NK-92 (cell line): ENCODE measurements around the gene OPHN1.
"Not testable (repeated sequence)": the region's sequence is repeated elsewhere in the genome, so short reads cannot be mapped to it uniquely, and the experiment has no call there.

Source experiments
- DNase-seq: peaks from one replicate; lab custom pipeline; 2025; ENCODE audit not compliant: unreplicated experiment; lab: John Stamatoyannopoulos, UW

The OPHN1 gene

DNA sequence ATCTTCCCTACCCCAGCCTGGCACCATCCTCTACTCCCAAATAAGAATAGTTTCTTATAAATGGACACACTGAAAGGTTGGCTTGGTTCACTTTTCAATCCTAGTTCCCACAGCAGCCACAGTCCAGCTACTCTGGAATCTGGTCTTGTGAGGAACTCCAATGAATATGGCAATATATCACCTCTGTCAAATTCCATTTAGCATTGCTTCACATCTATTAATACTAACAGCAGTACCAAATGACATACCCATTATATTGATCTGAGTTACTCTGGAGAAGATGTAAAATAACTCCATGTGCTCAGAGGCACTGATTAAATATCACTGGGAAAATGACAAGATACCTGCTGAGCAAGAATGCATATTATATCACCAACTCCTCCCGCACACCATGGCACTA lies 8.6 kb downstream of the OPHN1 start:
- no peak for DNase-seq

DNA sequence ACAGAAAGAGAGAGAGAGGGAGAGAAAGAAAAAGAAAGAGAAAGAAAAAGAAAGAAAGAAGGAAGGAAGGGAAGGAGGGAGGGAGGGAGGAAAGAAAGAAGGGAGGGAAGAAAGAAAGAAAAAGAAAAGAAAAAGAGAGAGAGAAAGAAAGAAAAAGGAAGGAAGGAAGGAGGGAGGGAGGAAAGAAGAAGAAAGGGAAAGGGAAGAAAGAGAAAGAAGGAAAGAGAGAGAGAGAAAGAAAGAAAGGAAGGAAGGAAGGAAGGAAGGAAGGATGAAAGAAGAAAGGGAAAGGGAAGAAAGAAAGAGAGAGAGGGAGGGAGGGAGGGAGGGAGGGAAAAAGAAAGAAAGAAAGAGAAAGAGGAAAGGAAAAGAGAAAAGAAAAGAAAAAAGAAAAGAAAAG lies 10.8 kb downstream of the OPHN1 start:
- no peak for DNase-seq

DNA sequence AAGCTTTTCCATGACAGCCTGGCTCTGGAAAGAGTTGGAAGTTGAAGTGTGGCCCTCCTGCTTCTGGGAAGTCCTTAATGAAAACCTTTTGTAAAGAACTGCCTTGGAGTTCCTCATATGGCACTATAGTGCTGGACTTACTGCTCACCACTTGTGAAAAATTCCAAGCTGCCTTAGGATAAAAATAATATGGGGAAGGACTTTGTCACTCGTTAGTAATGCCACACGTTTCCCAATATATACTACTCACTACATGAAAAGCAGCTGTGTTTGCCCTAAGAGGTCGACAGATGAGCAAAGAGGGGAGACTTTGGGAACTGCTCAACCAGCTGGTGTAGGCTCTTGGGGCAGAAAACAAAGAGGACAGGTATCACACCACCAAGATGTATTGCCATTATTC lies 11.7 kb downstream of the OPHN1 start:
- DNase-seq, result no peak

DNA sequence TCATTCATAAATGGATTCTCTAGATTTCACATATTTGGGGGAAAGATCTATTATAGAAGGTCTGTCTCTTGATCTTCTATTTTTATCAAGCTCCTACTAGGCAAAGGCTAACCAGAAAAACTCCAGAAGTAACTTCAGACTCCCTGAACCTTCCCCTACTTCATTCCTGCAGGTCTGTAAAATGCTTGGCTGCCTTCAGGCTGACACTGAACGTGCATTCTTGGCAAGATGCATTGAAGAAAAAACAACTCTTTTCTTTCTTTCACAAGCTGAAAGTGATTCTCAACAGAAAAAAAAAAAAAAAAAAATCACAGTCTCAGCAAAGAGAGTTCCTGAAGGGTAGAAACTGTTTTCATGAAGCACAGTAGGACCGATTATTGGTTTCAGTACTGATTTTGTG lies 12.7 kb downstream of the OPHN1 start:
- DNase-seq, result no peak

DNA sequence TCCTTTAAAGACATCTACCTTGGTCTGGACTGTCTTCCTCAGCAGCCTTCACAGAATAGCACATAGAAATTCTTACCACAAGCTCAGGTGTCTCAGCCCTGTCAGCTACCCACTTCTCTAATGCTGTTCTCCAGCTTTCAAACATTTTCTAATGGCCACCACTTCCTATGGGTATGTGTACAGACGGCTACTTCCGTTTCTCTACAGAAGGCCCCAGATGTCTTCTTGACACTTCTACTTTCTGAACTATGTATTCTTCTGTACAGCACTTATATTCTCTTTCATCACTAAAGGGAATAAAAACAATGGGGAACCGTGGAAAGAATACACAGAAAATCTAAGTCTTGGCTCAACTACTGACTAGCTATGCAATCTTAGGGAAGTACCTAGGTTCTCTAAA lies 13.3 kb downstream of the OPHN1 start:
- DNase-seq, result no peak

DNA sequence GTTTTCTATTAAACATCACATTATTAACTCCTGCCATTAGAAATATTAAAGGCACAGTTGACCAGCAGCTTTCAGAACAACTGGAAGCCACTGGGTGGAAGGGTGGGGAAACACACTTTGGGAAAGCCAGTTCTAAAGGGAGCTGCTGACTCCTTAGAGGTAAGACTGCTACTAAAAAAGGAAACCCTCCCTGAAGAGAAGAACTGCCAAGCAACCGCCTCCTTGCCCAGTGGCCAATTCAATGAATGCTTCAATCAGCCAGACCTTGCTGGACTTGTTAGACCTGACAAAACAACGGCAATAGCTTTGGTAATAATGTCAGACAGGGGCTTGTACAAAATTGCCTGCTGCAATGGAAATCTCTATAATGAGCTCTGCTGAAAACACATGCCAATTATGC lies 15.6 kb downstream of the OPHN1 start:
- no peak for DNase-seq

DNA sequence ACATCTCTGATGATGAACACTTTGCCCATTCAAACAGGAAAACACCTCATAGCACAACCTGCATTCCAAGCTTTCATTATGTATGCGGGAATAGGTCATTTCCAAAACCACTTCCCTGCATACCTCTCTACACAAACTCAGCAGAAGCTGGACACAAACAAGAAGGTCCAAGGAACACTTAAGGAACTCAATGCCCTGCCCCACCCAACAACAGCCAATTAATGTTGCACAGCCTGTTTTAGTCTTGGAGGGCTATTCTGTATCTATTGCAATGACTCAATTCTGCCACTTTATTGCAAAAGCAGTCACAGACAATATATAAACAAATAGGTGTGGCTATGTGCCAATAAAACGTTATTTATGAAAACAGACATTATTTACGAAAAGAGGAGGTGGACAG lies 16.7 kb downstream of the OPHN1 start:
- no peak for DNase-seq

DNA sequence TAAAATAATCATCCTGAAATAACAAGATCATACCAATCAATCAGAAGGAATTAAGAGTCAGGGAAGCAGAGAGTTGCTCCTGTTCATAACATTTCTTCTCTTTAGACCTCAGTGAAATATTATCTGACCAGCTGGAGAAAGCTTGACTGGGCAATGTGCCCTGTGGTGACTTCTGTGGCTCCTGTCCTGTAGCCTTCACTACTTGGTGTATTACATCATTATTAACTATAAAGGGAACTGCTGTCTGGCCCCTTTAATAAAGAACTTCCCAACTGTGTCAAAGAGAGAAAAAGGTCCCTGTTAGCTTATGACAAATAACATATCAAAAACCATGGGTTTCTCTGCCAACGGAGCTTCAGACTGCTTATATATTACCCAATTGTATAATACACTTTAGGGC lies 18.0 kb downstream of the OPHN1 start:
- DNase-seq, result no peak

DNA sequence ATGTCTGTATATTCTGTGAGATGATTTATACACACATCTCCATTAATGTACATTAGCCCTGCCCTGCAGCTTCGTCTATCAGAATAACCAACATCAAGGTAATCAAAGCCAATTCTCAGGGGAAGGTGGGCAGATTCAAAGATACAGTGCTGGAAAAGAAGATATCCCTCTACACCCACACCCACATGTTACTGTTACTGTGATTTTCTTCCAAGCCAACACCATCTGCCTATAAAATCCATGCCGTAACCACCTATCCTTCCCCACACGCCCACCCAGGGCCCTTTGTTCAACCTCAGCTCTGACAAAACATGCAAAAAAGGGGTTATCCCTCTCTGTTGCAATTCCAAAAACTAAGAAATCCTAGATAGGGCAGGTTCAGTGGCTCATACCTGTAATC lies 20.0 kb downstream of the OPHN1 start:
- DNase-seq, result no peak

DNA sequence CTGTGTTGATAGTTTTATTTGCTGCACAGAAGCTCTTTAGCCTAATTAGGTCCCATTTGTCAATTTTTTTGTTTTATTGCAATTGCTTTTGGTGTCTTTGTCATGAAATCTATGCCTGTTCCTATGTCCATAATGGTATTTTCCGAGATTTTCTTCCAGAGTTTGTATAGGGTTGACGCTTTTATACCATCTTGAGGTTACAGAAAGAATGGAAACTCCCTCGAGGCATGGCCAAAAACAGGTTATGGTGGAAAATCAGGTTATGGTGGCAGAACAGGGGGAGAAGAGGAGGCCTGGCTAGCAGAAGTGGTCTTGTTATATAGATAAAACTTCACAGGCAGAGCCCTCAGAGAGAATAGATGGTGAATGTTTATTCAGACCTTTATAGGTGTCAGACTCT lies 21.6 kb downstream of the OPHN1 start:
- DNase-seq, result no peak

DNA sequence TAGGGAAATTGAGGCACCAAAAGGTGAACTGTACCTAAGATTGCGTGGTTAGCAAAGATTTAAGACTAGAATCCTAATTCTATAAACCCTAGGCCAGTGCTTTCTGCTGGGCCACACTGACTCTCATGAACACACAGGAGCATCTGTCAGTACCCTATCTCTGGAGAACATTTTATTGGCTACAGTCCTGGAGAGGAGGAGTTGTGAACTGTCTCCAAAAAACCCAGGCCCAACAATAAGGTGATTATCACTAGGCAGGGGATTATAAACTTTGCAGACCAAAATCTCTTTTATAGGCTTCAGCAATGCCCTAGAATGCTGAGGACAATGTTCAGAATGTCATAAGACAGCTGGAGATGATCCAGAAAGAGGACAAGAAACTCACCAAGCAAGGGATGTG lies 24.1 kb downstream of the OPHN1 start:
- no peak for DNase-seq

DNA sequence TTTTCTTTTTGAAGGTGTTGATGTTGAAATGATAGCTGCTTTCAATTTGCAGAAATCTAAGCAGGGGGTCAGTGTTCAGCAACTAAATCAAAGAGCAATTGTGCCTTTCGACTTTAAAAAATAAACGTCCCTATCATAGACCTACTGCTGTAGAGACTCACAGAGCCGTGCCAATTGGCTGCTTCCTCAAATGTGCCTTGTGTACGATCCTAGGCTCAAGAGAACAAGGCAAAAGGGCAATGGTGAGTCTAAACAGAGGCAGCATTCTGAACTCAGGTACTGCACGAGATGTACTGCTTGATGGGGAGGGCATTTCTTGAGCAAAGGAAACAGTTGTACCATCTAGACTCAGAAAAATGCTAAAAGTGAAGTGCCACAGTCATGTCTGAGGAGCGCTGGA lies 29.8 kb downstream of the OPHN1 start:
- no peak for DNase-seq

DNA sequence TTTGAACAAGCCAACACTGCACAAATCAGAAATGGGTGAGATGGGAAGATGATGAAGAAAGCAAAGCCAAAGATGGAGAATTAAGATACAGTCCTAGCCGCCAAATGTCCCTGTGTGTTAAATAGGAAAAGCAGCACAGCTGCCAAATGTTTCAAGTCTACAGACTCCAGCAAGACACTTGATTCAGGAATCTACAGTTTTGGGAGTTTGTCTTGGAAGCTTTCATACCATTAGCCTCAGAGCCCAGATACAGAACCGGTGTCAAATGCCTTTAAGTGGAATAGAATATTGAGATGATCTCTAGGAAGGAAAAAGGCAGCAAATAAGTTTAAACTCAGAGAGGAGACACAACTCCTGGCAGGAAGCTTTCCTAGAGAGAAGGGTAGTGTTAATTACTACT lies 30.3 kb downstream of the OPHN1 start:
- no peak for DNase-seq

DNA sequence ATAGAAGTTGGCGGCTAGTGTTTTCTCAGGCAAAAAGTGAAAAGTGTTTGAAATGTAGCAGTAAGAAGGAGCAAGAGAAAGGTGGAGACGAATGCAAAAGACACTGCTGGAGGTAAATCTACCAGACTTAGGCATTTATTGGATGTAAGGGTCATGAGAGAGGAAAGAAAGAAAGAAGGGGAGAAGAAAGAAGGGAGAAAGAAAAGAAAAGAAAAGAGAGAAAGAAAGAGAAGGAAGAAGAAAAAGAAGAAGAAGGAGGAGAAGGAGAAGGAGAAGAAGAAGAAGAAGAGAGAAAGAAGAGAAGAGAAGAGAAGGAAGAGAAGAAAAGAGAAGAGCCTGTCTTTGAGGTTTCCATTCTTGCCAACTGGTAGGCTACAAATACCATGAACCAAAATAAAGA lies 31.2 kb downstream of the OPHN1 start:
- no peak for DNase-seq

DNA sequence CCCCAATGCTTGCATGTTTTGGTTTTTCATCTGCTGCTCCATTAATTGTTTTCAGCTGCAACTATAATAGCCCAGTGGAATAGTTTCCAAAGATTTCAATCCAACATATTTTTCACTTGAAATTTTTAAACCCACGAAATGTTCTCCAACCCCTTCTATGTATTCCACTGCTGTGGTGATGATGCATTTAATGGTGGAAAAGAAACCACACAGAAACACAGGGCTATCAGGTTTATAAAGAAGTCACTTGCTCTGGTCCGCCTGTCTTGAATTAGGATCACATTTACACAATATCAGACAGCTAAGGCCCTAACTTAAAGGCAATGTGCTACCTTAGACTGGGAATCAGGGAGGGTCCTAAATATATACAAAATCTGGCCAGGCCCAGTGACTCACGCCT lies 35.0 kb downstream of the OPHN1 start:
- no peak for DNase-seq

DNA sequence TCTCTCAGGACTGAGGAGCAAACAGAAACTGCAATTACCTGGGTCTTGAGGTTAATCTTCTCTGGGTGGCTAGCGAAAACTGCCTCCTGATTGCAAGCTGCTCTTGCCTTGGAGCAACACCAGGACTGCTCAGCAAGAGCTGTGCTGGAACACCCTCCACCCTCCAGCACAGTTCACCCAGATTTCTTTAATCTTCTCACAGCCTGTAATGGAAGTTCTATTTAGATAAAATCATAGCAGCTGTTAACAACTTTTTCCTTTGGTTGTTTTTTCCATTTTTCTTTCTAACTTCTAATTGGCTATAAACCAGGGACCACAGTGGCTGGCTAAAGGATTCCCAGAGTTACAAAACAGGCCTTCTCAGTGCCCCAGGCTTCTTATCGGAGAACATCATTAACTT lies 36.3 kb downstream of the OPHN1 start:
- no peak for DNase-seq

DNA sequence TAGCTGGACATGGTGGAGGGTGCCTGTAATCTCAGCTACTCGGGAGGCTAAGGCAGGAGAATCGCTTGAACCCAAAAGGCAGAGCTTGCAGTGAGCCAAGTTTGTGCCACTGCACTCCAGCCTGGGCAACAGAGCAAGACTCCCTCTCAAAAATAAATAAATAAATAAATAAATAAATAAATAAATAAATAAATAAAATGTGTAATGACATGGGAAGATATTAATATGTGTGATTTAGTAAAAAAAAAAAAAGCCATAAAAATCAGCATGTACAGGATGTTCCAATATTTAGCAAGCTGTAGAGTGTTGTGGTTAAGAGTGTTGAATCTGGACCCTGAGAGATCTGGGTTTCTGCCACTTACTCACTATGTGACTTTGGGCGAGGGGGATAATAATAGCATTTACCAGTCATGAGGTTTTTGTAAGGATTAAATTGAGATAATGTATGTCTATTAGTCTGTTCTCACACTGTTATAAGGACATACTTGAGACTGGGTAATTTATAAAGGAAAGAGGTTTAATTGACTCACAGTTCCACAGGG lies 43.8 kb downstream of the OPHN1 start:
- not testable (repeated sequence) for DNase-seq

DNA sequence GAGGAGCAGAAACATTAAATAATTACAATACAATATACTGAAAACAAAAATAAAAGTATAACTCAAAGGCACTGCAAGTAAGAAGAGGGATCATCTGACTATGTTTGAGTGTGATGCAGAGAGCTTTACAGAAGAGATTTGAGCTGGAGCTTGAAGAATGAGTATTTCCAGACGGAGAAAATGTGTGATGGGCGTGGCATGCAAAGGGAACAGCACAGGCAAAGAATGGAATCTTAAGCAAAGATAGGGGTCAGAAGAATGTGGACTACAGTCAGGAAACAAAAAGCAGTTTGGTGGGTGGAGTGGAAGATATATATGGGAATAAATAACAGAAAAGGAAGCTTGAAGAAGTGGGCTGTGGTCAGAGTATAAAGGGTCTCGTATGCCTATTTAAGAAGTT lies 45.5 kb downstream of the OPHN1 start:
- DNase-seq, result no peak

DNA sequence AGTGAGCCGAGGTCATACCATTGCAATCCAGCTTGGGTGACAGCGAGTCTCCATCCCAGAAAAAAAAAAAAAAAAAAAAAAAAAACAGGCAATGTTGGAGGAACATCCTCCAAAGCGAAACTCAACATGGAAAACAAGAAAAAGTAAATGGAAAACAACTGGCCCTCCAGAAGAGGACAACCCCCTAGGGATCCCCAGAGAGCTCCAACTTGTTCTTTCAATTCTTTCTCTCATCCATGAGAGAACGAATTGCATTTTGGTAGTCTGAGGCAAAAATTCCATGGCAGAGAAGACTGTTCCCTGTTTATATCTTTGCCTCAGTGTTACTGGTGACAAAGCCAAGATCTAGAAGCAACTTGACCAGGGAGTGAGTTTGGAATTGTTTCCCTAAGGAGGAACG lies 49.8 kb downstream of the OPHN1 start:
- DNase-seq, result no peak

DNA sequence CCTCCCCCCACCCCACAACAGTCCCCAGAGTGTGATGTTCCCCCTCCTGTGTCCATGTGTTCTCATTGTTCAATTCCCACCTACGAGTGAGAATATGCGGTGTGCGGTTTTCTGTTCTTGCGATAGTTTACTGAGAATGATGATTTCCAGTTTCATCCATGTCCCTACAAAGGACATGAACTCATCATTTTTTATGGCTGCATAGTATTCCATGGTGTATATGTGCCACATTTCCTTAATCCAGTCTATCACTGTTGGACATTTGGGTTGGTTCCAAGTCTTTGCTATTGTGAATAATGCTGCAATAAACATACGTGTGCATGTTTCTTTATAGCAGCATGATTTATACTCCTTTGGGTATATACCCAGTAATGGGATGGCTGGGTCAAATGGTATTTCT lies 55.7 kb downstream of the OPHN1 start:
- not testable (repeated sequence) for DNase-seq

DNA sequence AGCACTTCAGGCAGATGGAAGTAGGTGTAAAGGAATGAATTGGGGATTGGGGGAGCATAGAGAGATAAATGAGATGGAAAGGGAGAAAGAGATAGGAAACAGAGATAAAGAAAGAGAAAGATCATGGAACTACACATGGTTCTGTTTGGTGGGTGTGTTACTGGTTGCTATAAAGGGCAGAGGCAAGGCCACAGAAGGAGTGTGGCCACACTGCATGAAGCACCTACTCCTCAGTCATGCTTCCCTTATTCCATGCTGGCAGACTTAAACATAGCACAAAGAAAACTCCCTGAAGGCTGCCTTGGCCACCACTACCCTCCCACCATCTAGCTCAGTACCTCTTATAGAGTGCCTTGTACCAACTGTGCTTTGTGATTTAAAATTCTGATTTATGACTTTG lies 56.9 kb downstream of the OPHN1 start:
- no peak for DNase-seq

DNA sequence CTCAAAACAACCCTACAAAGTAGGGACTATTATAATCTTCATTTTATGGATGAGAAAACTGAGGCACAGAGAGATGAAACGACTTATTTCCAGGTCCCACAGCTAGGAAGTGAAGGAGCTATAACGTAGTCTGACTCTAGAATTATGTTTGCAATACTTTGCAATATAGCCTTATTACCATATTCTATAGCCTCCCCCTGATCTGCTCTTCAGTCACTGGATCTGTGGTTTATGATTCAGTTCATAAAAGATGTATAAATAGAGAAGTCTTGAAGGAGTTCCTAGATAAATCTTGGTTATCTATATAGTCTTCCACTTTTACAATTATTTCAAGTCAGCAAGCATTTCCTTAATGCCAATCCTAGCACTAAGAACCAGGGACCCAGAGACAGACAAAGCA lies 57.5 kb downstream of the OPHN1 start:
- no peak for DNase-seq

DNA sequence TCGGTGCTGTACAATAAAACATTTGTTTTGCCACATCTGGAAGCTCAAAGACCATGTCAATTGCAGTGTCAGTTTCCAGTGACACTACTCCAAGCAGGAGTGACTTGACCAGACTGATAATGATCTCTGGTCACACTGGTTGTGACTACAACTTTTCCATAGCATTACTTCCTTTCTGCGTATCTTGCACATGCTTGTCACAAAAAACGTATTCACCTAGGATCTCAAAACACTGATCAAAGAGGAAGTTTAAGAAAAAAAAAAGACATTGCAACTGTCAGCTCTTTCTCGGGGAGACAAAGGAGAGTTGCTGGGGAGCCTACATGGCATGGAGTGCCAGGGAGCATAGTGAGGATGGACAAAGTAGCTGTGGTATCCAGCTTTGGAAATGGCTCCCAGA lies 60.6 kb downstream of the OPHN1 start:
- DNase-seq, result no peak

DNA sequence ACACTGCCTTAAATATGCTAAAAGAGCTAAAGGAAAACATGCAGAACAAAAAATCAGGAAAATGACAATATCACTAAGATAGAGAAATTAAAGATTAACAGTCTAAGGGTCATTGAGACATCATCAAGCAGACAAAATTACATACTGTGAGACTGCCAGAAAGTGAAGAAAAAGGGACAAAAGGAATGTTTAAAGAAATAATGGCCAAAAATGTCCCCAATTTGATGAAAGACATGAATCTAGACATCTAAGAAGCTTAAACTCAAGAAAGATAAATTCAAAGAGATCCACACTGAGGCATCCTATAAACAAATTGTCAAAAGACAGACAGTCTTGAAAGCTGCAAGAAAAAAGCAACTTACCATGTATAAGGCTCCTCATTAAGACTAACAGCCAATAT lies 63.7 kb downstream of the OPHN1 start:
- DNase-seq, result no peak
